Measurements from ENCODE around the gene NTMT2.
"Not testable (repeated sequence)": the region's sequence is repeated elsewhere in the genome, so short reads cannot be mapped to it uniquely, and the experiment has no call there.

NTMT2 gene

GRCh38 chr1:170145770-170146676 lies at the start of gene NTMT2:
Gene NTMT2, plus strand, starts transcription at chr1:170145959. Its CDS starts 149 bp downstream, at chr1:170146108.
- DNase-seq (ENCODE audit: low spot score), result no peak

GRCh38 chr1:170095976-170096748 lies 49.6 kb upstream of the NTMT2 start:
- no peak for DNase-seq (ENCODE audit: low spot score)

GRCh38 chr1:170096806-170097340 lies 48.9 kb upstream of the NTMT2 start:
- DNase-seq (ENCODE audit: low spot score), result no peak

GRCh38 chr1:170097449-170097948 lies 48.3 kb upstream of the NTMT2 start:
- DNase-seq (ENCODE audit: low spot score), result no peak

- not testable (repeated sequence) for DNase-seq (ENCODE audit: low spot score)
Observed at GRCh38 chr1:170113140-170113539, 32.6 kb upstream of the NTMT2 start.

GRCh38 chr1:170114906-170115305 lies 30.9 kb upstream of the NTMT2 start:
- DNase-seq (ENCODE audit: low spot score), result no peak

GRCh38 chr1:170122366-170122765 lies 23.4 kb upstream of the NTMT2 start:
- DNase-seq (ENCODE audit: low spot score), result no peak

GRCh38 chr1:170125269-170125668 lies 20.5 kb upstream of the NTMT2 start:
- DNase-seq (ENCODE audit: low spot score), result no peak

- DNase-seq (ENCODE audit: low spot score), result no peak
Observed at GRCh38 chr1:170126696-170127095, 19.1 kb upstream of the NTMT2 start.

GRCh38 chr1:170131450-170131849 lies 14.3 kb upstream of the NTMT2 start:
- no peak for DNase-seq (ENCODE audit: low spot score)

- DNase-seq (ENCODE audit: low spot score), result no peak
Observed at GRCh38 chr1:170131984-170132383, 13.8 kb upstream of the NTMT2 start.

GRCh38 chr1:170133766-170134495 lies 11.8 kb upstream of the NTMT2 start:
- DNase-seq (ENCODE audit: low spot score), result no peak

- DNase-seq (ENCODE audit: low spot score), result no peak
Observed at GRCh38 chr1:170134521-170134920, 11.2 kb upstream of the NTMT2 start.

- no peak for DNase-seq (ENCODE audit: low spot score)
Observed at GRCh38 chr1:170140371-170140770, 5.4 kb upstream of the NTMT2 start.

GRCh38 chr1:170145061-170145460 lies 698 bp upstream of the NTMT2 start:
- no peak for DNase-seq (ENCODE audit: low spot score)

- DNase-seq (ENCODE audit: low spot score), result no peak
Observed at GRCh38 chr1:170146720-170147263, 1.0 kb downstream of the NTMT2 start.

- no peak for DNase-seq (ENCODE audit: low spot score)
Observed at GRCh38 chr1:170149241-170149640, 3.5 kb downstream of the NTMT2 start.

- no peak for DNase-seq (ENCODE audit: low spot score)
Observed at GRCh38 chr1:170150016-170150415, 4.3 kb downstream of the NTMT2 start.

- DNase-seq (ENCODE audit: low spot score), result no peak
Observed at GRCh38 chr1:170150921-170151320, 5.2 kb downstream of the NTMT2 start.

GRCh38 chr1:170153417-170153816 lies 7.7 kb downstream of the NTMT2 start:
- no peak for DNase-seq (ENCODE audit: low spot score)

GRCh38 chr1:170155055-170155454 lies 9.3 kb downstream of the NTMT2 start:
- DNase-seq (ENCODE audit: low spot score), result no peak

- no peak for DNase-seq (ENCODE audit: low spot score)
Observed at GRCh38 chr1:170156594-170156993, 10.8 kb downstream of the NTMT2 start.

Measured in CD4-positive, alpha-beta T cell treated with Interleukin-15 for 4 hours (primary cell).